Putamen (tissue), 1 donor: ENCODE results near the gene L1CAM.
A peak's percentile ranks its signal among the peaks of the same experiment; 100 is the strongest.

Experiments used
- DNase-seq: peaks from one replicate; pipeline ENCODE4 v3.0.0-alpha.2; 2016; ENCODE audit warnings: low spot score

The L1CAM gene

GRCh38 chrX:153903991-153904957 lies 18.3 kb upstream of the L1CAM start, which contains the start of gene AVPR2:
AVPR2 (plus strand) TSS chrX:153904673; CDS start chrX:153905146, 473 bp downstream.
- no peak for DNase-seq

GRCh38 chrX:153903238-153903980 lies 17.4 kb upstream of the L1CAM start:
- no peak for DNase-seq

- no peak for DNase-seq
Observed at GRCh38 chrX:153902385-153902784, 16.4 kb upstream of the L1CAM start.

GRCh38 chrX:153901753-153902140 lies 15.8 kb upstream of the L1CAM start:
- no peak for DNase-seq

- no peak for DNase-seq
Observed at GRCh38 chrX:153900831-153901752, 15.1 kb upstream of the L1CAM start.

- no peak for DNase-seq
Observed at GRCh38 chrX:153897899-153898298, 11.9 kb upstream of the L1CAM start.

- DNase-seq = no peak
Observed at GRCh38 chrX:153889123-153889522, 3.1 kb upstream of the L1CAM start.

GRCh38 chrX:153888344-153888743 lies 2.4 kb upstream of the L1CAM start:
- DNase-seq = no peak

- DNase-seq = no peak
Observed at GRCh38 chrX:153887385-153887784, 1.4 kb upstream of the L1CAM start.

GRCh38 chrX:153886915-153887314 lies 942 bp upstream of the L1CAM start:
- no peak for DNase-seq

GRCh38 chrX:153885208-153885787 lies 675 bp downstream of the L1CAM start:
- DNase-seq = no peak

- DNase-seq = no peak
Observed at GRCh38 chrX:153884590-153884989, 1.4 kb downstream of the L1CAM start.

- no peak for DNase-seq
Observed at GRCh38 chrX:153884136-153884535, 1.8 kb downstream of the L1CAM start.

- no peak for DNase-seq
Observed at GRCh38 chrX:153883163-153883843, 2.7 kb downstream of the L1CAM start.

- DNase-seq = no peak
Observed at GRCh38 chrX:153882557-153882956, 3.4 kb downstream of the L1CAM start.

GRCh38 chrX:153882086-153882498 lies 3.9 kb downstream of the L1CAM start:
- DNase-seq = peak; percentile 56

GRCh38 chrX:153881281-153881680 lies 4.7 kb downstream of the L1CAM start:
- no peak for DNase-seq

- no peak for DNase-seq
Observed at GRCh38 chrX:153880440-153880815, 5.5 kb downstream of the L1CAM start.

GRCh38 chrX:153879741-153880439 lies 6.1 kb downstream of the L1CAM start:
- DNase-seq = no peak

GRCh38 chrX:153878969-153879653 lies 6.9 kb downstream of the L1CAM start:
- no peak for DNase-seq
